LHCN-M2 (cell line): ENCODE data around the gene RDH16. TPM values are rescaled to one million over a fixed set of nuclear protein-coding genes. Genes with fewer than 3 reads are reported as not detected.
"Not testable (repeated sequence)": the region's sequence is repeated elsewhere in the genome, so short reads cannot be mapped to it uniquely, and the experiment has no call there.

Experiments used
- DNase-seq: peaks from one replicate; pipeline ENCODE4 v3.0.0-alpha.2; 2012; ENCODE audit warnings: low read depth
- total RNA-seq: library from RNA; depleted of rRNA; stranded (reverse); fragments of >200 nt; gene quantifications from 2 replicates; pipeline ENCODE4 v1.2.3, GENCODE V29; 2014

RDH16 gene
- total RNA-seq, 1 experiment from 2014 or later, result not detected

DNA sequence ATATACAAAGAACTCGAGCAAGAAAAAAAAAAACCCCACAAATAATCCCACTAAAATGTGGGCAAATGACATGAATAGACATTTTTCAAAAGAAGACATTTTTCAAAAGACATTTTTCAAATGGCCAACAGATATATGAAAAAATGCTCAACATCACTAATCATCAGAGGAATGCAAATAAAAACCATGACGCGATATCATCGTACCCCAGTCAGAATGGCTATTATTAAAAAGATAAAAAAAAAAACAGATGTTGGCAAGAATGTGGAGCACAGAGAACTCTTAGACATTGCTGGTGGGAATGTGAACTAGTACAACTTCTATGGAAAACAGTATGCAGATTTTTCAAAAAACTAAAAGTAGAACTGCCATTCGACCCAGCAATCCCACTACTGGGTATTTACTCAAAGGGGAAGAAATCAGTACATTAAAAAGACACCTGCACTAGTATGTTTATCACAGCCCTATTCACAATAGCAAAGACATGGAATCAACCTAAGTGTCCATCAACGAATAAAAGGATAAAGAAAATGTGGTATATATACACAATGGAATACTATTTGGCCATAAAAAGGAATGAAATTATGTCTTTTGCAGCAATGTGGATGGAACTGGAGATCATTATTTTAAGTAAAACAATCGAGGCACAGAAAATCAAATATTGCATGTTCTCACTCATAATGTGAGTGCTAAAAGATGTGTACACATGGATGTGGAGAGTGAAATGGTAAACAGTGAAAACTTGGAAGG lies 32.6 kb upstream of the RDH16 start:
- DNase-seq, result no peak

DNA sequence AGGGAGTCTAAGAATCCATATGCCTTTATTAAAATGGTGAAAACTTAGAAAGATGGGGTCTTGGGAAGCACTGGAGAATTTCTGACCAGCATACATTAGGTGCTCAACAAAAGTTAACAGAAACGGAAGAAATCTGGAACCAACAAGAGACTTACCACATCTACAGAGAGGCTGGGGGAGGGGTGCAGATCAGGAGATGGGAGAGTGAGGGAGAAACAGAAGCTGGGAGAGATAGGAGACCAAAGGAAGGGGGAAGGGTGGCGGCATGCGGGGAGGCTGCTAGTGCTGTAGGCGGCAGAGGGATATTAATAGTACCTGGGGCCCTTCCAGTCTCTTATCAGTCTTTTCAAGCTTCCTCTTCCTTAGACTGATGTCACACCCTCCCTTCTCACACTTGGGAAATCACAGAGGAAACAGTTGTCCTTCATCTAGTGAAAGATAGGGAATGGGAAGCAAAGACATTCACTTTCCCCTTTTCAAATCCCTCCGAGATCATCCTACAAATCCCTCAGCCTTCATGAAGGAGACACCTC lies 30.9 kb upstream of the RDH16 start:
- DNase-seq, result no peak

DNA sequence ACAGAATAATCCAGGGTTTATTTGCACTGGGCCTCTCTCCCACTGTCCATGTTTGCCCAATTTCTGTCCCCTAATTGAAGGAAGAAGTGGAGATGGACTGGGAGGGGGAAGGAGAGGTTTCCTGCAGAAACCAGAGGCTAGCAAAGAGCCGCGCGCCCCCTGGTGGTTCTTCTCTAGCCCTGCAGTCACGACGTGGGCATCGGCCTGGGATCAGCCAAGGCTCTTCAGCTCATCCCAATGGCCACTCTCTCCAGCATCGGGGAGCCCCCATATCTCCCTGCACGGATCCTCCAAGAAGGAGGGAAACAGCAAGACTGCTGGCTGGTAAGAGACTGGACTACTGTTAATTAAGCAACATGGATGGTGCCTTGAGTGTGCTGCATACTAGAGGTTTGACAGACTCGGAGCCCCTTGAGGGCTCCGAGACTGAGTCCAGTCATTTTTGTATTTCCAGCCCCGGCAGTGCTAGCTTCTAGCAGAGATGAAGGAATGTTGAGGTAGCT lies 30.2 kb upstream of the RDH16 start:
- peak; percentile 63 for DNase-seq

DNA sequence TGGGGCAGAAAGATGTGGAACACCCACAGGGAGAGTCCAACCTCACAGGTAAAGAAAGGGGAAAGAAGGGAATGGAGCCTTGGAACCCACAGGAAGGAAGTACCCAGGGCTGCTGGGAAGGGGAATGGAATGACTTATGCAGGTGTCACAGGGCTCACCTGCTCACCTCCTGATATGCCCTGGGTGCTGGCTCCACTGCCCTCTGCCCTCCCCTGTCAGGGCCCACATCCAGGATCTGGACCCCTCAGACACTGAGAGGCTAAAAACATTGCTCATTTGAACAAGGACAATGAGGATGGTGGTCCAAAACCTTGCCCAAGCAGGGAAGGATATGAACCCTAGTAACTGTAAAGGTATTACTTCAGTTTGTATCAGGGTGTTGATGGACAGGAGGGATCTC lies 29.6 kb upstream of the RDH16 start:
- DNase-seq, result no peak

DNA sequence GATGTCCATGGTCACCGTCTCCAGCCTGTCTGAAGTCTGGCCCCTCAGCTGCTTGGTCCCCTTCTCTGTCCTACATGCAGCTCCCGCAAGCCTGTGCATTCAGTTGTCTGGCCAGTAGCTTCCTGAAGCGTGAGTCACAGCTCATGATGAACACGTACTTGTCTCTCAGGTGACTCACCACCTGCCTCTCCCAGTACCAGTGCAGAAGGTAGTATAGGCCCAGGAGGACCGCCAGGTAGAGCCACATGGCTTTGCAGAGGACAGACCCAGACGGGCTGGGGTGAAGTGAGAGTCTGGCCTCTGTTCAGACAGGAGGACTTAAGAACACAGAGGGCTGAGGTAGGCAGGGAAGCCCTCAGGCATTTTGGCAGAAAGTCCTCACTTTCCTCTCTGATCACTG lies 28.3 kb upstream of the RDH16 start:
- DNase-seq, result not testable (repeated sequence)

DNA sequence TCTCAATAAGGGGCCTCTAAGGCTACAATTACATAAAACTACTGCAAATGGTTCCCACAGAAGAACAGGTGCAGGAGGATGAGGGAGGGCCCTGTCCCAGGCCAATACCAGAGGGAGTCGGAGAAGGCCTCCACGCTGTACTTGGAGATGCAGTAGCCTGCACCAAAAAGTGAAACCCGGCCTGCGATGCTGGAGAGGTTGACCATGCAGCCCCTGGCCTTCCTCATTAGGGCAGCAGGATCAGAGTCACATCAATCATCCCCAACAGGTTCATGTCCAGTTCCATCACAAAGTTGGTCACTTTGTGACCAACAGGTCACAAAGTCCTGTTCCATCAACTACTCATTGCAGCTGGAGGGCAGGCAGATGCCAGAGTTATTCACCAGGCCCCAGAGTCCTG lies 26.0 kb upstream of the RDH16 start:
- no peak for DNase-seq

DNA sequence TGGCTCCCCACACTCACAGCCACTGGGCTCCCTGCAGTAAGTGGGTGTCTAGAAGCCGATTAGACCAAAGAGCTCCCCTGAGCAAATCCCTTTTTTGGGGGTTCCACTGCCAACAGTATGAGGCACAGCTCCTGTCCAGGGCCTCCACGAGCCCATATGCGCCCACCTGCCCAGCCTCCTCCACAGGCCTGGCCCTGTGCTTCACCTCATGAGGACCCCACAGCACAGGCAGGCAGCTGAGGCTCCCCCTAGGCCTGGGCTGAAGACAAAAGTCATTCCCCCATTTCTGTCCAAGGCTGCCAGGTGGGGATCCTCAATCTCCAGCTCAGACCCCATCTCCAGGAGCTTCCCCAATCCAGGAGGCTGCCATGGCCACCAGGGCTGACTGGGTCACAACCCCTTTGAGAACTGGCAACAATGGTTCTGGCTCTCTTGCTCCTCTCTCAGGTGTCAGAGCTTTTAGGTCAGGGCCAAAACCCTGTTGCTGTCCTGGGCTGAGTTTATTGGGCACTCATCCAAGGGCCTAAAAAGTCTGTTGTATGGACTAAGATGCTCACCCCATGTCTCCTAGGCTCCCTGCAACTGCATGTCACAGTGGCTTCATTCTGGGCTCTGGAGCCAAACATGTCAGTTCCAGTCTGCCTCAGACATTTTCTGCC lies 25.3 kb upstream of the RDH16 start:
- DNase-seq, result not testable (repeated sequence)

DNA sequence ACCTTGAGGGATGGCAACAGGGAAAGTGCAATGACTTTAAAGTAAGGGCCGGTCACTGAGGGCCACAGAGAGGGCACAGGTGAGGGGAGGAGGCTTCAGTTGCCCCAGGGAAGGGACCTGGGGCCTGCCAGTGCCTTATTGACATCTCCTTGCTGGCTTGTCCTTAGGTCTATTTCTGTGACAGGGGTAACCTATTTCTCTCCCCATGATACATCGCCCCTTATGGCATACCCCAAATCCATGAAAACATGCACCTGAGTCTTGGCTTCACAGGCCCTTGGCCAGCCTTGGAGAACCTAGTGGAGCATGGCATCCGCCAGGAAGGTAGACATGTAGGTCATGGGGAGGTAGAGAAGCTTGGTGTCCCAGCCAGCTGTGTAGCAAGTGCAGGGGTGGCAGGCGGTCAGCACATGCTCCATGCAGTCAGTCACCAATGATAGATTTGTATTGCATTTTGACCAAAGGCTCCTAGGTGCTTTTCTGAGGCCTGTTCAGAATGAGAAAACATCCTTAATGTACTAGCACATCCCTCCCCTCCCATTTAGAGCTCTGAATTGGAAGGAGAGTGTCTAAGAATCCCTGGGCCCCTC lies 23.6 kb upstream of the RDH16 start:
- DNase-seq, result no peak

DNA sequence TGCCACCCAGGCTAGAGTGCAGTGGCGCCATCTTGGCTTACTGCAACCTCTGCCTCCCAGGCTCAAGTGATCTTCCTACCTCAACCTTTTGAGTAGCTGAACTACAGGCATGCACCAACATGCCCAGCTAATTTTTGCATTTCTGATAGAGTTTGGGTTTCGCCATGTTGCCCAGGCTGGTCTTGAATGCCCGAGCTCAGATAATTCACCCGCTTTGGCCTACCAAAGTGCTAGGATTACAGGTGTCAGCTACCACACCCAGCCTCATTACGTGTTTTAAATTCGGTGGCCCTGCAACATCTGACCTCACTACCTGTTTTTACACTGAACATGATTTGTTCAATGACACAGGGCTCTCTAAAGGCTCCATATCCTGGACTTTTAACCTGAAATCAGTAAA lies 22.9 kb upstream of the RDH16 start:
- DNase-seq, result no peak

DNA sequence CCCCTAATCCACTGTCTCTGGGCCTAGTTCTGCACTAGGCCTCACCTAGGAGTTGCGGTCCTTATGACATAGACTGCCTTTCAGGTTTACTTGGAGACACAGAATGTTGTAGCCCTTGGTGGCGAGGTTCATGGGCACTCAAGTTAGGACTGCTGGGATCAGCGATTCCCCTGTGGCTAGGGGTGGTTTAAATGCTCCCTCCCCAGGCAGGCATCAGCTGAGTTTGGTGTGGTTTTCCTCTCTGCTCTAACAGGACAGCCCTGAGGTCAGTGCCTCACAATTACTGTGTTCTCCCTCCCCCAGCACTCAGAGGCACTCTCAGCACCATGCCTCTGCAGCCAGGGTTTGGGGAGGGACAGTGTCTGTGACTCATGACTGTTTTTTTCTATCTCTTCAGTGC lies 22.2 kb upstream of the RDH16 start:
- no peak for DNase-seq

DNA sequence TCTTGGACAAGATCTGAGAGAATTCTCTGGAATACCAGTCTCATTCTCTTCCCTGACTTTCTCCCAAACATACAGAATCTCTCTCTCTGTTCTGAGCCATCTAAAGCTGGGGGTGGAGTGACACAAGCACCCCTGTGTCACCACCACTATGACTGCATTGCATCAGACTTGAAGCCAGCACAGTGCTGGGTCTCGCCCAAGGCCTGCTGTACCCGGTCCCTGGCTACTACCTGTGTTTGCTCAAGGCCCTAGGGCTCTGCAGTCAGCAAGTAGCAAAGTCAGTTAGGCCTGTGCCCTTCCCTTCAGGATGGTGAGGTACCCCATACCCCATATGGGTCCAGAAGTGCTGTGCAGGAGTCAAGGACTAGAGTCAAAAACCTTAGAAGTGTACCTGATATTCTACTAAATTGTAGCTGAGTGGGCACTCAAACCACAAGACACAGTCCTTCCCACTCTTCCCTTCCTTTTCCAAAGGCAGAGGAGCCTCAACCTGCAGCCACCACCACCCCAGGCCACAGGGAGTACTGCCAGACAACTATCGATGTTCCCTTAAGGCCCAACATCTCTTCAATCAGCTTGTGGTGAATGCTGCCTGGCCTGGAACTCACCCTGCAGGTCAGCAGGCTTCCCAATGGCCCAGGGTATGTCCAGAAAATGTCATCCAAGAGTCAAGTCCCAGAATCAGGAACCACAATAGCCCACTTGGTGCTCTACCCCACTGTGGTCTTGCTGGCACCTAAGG lies 21.2 kb upstream of the RDH16 start:
- DNase-seq, result no peak

DNA sequence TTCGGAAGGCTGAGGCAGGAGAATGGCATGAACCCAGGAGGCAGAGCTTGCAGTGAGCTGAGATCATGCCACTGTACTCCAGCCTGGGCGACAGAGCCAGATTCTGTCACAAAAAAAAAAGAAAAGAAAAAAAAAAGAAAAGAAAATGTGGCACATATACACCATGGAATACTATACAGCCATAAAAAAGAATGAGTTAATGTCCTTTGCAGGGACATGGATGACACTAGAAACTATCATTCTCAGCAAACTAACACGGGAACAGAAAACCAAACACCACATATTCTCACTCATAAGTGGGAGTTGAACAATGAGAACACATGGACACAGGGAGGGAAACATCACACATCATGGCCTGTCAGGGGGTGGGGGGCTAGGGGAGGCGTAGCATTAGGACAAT lies 20.0 kb upstream of the RDH16 start:
- DNase-seq, result not testable (repeated sequence)

DNA sequence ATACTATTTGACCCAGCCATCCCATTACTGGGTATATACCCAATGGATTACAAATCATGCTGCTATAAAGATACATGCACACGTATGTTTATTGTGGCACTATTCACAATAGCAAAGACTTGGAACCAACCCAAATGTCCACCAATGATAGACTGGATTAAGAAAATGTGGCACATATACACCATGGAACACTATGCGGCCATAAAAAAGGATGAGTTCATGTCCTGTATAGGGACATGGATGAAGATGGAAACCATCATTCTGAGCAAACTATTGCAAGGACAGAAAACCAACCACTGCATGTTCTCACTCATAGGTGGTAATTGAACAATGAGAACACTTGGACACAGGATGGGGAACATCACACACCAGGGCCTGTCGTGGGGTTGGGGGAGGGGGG lies 16.8 kb upstream of the RDH16 start:
- not testable (repeated sequence) for DNase-seq

DNA sequence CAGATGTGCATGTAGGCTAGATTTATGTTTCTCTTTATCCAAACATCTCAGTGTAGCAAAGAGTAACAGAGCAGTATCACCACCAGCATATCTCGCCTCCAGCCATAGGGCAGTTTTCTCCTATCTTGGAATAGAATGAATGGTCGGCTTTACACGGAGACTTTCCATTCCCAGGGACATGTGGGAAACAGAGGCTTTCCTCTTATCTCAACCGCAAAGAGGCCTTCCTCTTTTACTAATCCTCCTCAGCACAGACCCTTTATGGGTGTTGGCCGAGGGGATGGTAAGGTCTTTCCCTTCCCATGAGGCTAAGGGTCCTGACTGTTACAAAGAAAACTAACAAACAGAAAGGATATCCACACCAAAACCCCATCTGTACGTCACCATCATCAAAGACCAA lies 11.5 kb upstream of the RDH16 start:
- DNase-seq, result not testable (repeated sequence)

DNA sequence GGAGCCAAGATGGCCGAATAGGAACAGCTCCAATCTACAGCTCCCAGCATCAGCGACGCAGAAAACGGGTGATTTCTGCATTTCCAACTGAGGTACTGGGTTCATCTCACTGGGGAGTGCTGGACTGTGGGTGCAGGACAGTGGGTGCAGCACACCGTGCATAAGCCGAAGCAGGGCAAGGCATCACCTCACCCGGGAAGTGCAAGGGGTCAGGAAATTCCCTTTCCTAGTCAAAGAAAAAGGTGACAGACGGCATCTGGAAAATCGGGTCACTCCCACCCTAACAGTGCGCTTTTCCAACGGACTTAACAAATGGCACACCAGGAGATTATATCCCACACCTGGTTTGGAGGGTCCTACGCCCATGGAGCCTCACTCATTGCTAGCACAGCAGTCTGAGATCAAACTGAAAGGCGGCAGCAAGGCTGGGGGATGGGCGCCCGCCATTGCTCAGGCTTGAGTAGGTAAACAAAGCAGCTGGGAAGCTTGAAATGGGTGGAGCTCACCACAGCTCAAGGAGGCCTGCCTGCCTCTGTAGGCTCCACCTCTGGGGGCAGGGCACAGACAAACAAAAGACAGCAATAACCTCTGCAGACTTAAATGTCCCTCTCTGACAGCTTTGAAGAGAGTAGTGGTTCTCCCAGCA lies 8.7 kb upstream of the RDH16 start:
- DNase-seq, result not testable (repeated sequence)

DNA sequence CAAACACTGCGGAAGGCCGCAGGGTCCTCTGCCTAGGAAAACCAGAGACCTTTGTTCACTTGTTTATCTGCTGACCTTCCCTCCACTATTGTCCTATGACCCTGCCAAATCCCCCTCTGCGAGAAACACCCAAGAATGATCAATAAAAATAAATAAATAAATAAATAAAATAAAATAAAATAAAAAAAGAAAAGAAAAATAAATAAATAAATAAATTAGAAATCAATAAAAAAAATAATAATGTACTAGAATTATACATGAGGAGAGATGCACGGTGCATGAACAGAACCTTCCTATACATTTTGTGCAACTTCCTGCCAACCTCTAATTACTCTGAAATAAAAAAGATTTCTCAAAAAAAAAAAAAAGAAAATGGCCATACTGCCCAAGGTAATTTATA lies 7.7 kb upstream of the RDH16 start:
- DNase-seq, result not testable (repeated sequence)

DNA sequence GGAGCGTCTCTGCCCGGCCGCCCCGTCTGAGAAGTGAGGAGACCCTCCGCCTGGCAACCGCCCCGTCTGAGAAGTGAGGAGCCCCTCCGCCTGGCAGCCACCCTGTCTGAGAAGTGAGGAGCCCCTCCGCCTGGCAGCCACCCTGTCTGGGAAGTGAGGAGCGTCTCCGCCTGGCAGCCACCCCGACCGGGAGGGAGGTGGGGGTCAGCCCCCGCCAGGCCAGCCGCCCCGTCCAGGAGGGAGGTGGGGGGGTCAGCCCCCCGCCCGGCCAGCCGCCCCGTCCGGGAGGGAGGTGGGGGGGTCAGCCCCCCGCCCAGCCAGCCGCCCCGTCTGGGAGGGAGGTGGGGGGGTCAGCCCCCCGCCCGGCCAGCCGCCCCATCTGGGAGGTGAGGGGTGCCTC lies 6.1 kb upstream of the RDH16 start:
- DNase-seq, result not testable (repeated sequence)

DNA sequence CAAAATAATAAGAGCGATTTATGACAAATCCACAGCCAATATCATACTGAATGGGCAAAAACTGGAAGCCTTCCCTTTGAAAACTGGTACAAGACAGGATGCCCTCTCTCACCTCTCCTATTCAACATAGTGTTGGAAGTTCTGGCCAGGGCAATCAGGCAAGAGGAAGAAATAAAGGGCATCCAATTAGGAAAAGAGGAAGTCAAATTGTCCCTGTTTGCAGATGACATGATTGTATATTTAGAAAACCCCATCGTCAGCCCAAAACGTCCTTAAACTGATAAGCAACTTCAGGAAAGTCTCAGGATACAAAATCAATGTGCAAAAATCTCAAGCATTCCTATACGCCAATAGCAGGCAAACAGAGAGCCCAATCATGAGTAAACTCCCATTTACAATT lies 4.8 kb upstream of the RDH16 start:
- not testable (repeated sequence) for DNase-seq

DNA sequence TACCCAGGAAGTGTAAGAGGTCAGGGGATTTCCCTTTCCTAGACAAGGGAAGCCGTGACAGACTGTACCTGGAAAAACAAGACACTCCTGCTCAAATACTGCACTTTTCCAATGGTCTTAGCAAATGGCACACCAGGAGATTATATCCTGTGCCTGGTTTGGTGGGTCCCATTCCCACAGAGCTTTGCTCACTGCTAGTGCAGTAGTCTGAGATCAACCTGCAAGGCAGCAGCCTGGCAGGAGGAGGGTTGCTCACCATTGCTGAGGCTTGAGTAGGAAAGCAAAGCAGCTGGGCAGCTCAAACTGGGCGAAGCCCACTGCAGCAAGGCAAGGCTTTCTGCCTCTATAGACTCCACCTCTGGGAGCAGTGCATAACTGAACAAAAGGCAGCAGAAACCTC lies 1.0 kb upstream of the RDH16 start:
- no peak for DNase-seq

DNA sequence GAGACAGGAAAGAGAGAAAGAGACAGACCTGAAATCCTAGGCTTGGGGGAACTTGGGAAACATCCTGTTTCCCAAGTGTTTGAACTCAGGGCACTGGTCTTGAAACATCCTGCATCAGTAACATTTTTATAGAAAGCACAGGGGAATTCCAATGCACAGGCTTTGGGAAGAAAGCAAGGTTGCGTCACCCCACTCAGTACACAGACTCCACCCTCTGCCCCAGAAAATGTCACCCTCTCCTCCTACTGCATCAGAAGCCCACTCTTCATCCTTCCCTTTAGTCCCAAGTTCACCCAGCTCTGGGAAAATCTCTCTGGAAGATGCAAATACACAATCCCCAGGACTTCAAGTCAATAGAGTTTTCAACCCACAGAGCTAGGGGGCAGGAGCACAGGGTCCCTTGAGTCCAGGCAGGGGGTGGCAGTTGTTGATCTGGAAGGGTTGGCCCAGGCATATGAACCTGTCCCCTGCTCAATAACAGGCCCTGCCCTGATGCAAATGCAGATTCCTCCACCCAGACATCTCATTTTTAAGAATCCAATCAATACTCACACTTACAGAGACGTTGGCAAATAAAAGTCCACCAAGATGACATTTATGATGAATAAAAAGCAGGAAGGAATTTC lies 1.7 kb downstream of the RDH16 start:
- no peak for DNase-seq

DNA sequence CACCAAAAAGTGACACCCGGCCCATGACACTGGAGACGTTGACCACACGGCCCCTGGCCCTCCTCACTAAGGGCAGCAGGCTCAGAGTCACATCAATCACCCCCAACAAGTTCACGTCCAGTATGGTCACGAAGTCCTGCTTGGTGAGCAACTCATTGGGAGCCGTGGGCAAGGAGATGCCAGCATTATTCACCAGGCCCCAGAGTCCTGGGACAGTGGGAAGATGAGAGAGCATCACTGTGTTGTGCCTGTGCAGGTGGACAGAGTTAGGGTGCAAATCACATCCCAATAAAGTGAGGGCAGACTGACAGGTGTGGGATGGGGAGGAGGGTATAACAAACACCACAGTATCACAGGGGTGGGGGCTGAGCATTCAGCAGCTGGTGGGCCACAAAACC lies 2.5 kb downstream of the RDH16 start:
- no peak for DNase-seq
